CD4-positive, alpha-beta T cell treated with Interleukin-10 for 1 hour (primary cell): ENCODE results near the gene DHRSX.
"Not testable (repeated sequence)": the region's sequence is repeated elsewhere in the genome, so short reads cannot be mapped to it uniquely, and the experiment has no call there.

Source experiments
- DNase-seq: peaks from one replicate; pipeline ENCODE4 v3.0.0-alpha.2; 2020

Gene DHRSX

GRCh38 chrX:2342874-2343273 is 157.9 kb downstream of the DHRSX start:
- DNase-seq, result no peak

GRCh38 chrX:2342281-2342688 is 158.5 kb downstream of the DHRSX start:
- no peak for DNase-seq

GRCh38 chrX:2340991-2341390 is 159.8 kb downstream of the DHRSX start:
- DNase-seq, result no peak

GRCh38 chrX:2336181-2336580 is 164.6 kb downstream of the DHRSX start:
- no peak for DNase-seq

- no peak for DNase-seq
Measured at GRCh38 chrX:2334237-2334636, 166.5 kb downstream of the DHRSX start.

GRCh38 chrX:2332252-2332651 is 168.5 kb downstream of the DHRSX start:
- DNase-seq, result no peak

GRCh38 chrX:2330910-2331309 is 169.9 kb downstream of the DHRSX start:
- no peak for DNase-seq

- DNase-seq, result no peak
Measured at GRCh38 chrX:2330487-2330886, 170.3 kb downstream of the DHRSX start.

GRCh38 chrX:2327423-2327822 is 173.4 kb downstream of the DHRSX start:
- DNase-seq, result no peak

GRCh38 chrX:2325076-2325784 is 175.5 kb downstream of the DHRSX start:
- peak; percentile 28 for DNase-seq

GRCh38 chrX:2324151-2324550 is 176.6 kb downstream of the DHRSX start:
- no peak for DNase-seq

GRCh38 chrX:2321411-2321810 is 179.4 kb downstream of the DHRSX start:
- no peak for DNase-seq

GRCh38 chrX:2320580-2321327 is 180.0 kb downstream of the DHRSX start:
- DNase-seq, result no peak

GRCh38 chrX:2320089-2320488 is 180.7 kb downstream of the DHRSX start:
- no peak for DNase-seq

GRCh38 chrX:2318371-2318770 is 182.4 kb downstream of the DHRSX start:
- DNase-seq, result no peak

- DNase-seq, result no peak
Measured at GRCh38 chrX:2317527-2318055, 183.2 kb downstream of the DHRSX start.

- DNase-seq, result no peak
Measured at GRCh38 chrX:2316534-2316933, 184.2 kb downstream of the DHRSX start.

GRCh38 chrX:2315434-2315833 is 185.3 kb downstream of the DHRSX start:
- DNase-seq, result no peak

GRCh38 chrX:2314831-2315365 is 185.9 kb downstream of the DHRSX start:
- DNase-seq, result no peak

GRCh38 chrX:2313864-2314640 is 186.7 kb downstream of the DHRSX start:
- no peak for DNase-seq

GRCh38 chrX:2312061-2312591 is 188.7 kb downstream of the DHRSX start:
- not testable (repeated sequence) for DNase-seq

- no peak for DNase-seq
Measured at GRCh38 chrX:2311501-2311900, 189.3 kb downstream of the DHRSX start.

GRCh38 chrX:2301901-2302300 is 198.9 kb downstream of the DHRSX start:
- no peak for DNase-seq
